ENCODE data around the gene HOPX.

DNA sequence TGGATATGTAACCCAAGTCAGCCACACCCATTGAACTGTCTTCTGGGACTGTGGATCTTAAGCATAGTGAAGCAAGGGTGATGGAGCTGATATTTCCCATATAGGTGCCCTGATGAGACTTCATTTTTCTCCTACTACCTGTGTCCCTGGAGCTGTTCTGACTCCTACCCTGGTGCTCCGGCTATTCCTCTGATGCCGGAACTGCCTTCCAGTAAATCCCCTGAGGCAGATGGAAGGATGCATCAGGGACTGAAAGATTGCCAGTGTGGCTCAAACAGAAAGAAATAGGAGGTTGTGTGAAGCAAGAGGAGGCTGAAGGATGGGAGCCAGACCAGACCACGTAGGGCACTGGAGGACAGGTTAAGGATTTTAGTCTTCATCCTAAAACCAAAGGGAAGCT lies 74.7 kb downstream of the HOPX start:
- TF ChIP-seq POLR2A (IDR thresholded peaks at IDR 0.05) (no peak), POLR2AphosphoS5 (IDR thresholded peaks at IDR 0.05) (no peak)
- TF ChIP-seq, protein P1, sequence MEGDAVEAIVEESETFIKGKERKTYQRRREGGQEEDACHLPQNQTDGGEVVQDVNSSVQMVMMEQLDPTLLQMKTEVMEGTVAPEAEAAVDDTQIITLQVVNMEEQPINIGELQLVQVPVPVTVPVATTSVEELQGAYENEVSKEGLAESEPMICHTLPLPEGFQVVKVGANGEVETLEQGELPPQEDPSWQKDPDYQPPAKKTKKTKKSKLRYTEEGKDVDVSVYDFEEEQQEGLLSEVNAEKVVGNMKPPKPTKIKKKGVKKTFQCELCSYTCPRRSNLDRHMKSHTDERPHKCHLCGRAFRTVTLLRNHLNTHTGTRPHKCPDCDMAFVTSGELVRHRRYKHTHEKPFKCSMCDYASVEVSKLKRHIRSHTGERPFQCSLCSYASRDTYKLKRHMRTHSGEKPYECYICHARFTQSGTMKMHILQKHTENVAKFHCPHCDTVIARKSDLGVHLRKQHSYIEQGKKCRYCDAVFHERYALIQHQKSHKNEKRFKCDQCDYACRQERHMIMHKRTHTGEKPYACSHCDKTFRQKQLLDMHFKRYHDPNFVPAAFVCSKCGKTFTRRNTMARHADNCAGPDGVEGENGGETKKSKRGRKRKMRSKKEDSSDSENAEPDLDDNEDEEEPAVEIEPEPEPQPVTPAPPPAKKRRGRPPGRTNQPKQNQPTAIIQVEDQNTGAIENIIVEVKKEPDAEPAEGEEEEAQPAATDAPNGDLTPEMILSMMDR (IDR thresholded peaks at IDR 0.05), result no peak

Measured in suprapubic skin (tissue), 4 donors.